DMS79 treated with DMSO at 0.1 percent for 48 hours (cell line): ENCODE measurements around the gene PRPF40A.

ENCODE experiments used
- DNase-seq: peaks from one replicate; lab custom pipeline; 2025; lab: John Stamatoyannopoulos, UW

The PRPF40A gene

GRCh38 chr2:152618193-152618564 lies 99.1 kb downstream of the PRPF40A start:
- DNase-seq: no peak

- peak; percentile 42 for DNase-seq
Measured at GRCh38 chr2:152617456-152618192, 99.6 kb downstream of the PRPF40A start.

GRCh38 chr2:152615177-152615576 lies 102.1 kb downstream of the PRPF40A start:
- DNase-seq: no peak

- no peak for DNase-seq
Measured at GRCh38 chr2:152613235-152613634, 104.0 kb downstream of the PRPF40A start.

- no peak for DNase-seq
Measured at GRCh38 chr2:152611458-152612231, 105.6 kb downstream of the PRPF40A start.

- no peak for DNase-seq
Measured at GRCh38 chr2:152609699-152610098, 107.6 kb downstream of the PRPF40A start.

GRCh38 chr2:152609154-152609553 lies 108.1 kb downstream of the PRPF40A start:
- no peak for DNase-seq

GRCh38 chr2:152607793-152608300 lies 109.4 kb downstream of the PRPF40A start:
- DNase-seq: no peak

- DNase-seq: no peak
Measured at GRCh38 chr2:152606941-152607340, 110.3 kb downstream of the PRPF40A start.

- DNase-seq: no peak
Measured at GRCh38 chr2:152606081-152606480, 111.2 kb downstream of the PRPF40A start.

- DNase-seq: no peak
Measured at GRCh38 chr2:152603166-152603565, 114.1 kb downstream of the PRPF40A start.

GRCh38 chr2:152602750-152603149 lies 114.5 kb downstream of the PRPF40A start:
- no peak for DNase-seq
